Dedifferentiated amniotic fluid mesenchymal stem cell (primary cell): ENCODE data around the gene PUS1.
A peak's percentile ranks its signal among the peaks of the same experiment; 100 is the strongest.
"Not testable (repeated sequence)": the region's sequence is repeated elsewhere in the genome, so short reads cannot be mapped to it uniquely, and the experiment has no call there.

ENCODE experiments used
- DNase-seq: peaks from one replicate; pipeline ENCODE4 v3.0.0-alpha.2; 2016; ENCODE audit errors: extremely low spot score

Gene PUS1

GRCh38 chr12:131928711-131929580 is at the start of gene PUS1:
TSS of gene PUS1 (plus strand) at chr12:131929276. CDS start at chr12:131929723, 447 bp downstream.
- peak; percentile 88 for DNase-seq

- no peak for DNase-seq
These were observed 46.1 kb upstream of the PUS1 start for GRCh38 chr12:131882804-131883520.

DNA sequence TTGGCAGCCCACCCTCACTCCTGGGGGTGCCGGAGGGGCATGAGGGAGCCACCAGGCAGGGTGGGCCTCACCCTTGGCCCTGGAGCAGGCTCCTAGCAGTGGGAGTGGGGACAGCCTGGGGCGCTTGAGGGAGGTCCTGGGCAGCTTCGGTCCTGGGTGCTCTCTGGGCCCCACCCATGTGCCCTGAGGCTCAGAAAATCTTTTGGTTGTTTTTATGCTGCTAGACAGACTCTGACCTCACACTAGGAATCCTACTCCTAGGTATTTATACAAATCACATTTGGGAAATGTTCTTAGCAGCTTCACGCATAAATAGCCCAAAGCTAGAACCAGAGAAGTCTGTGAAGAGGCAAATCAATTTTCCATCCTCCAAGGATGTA is 45.6 kb upstream of the PUS1 start:
- peak; percentile 32 for DNase-seq

DNA sequence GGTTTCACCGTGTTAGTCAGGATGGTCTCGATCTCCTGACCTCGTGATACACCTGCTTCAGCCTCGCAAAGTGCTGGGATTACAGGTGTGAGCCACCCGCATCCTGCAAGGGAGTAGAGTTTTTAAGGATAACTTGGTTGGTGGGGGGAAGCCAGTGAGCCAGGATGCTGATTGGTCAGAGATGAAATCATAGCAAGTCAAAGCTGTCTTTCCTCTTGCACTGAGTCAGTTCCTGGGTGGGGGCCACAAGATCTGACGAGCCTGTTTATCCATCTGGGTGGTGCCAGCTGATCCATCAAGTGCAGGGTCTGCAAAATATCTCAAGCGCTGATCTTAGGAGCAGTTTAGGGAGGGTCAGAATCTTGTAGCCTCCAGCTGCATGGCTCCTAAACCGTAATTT is 44.0 kb upstream of the PUS1 start:
- not testable (repeated sequence) for DNase-seq

- no peak for DNase-seq
These were observed 43.5 kb upstream of the PUS1 start for GRCh38 chr12:131885543-131886057.

DNA sequence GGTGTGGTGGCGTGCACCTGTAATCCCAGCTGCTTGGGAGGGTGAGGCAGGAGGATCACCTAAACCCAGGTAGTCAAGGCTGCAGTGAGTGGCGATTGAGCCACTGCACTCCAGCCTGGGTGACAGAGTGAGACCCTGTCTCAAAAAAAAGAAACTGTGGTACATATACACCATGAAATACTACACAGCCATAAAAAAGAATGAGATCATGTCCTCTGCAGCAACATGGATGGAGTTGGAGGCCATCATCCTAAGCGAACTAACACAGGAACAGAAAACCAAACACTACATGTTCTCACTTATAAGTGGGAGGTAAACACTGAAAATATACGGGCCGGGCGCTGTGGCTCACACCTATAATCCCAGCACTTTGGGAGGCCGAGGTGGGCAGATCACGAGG is 37.4 kb upstream of the PUS1 start:
- not testable (repeated sequence) for DNase-seq

- no peak for DNase-seq
These were observed 36.1 kb upstream of the PUS1 start for GRCh38 chr12:131892711-131893604.

GRCh38 chr12:131893605-131894312 is 35.3 kb upstream of the PUS1 start:
- DNase-seq: peak; percentile 22

DNA sequence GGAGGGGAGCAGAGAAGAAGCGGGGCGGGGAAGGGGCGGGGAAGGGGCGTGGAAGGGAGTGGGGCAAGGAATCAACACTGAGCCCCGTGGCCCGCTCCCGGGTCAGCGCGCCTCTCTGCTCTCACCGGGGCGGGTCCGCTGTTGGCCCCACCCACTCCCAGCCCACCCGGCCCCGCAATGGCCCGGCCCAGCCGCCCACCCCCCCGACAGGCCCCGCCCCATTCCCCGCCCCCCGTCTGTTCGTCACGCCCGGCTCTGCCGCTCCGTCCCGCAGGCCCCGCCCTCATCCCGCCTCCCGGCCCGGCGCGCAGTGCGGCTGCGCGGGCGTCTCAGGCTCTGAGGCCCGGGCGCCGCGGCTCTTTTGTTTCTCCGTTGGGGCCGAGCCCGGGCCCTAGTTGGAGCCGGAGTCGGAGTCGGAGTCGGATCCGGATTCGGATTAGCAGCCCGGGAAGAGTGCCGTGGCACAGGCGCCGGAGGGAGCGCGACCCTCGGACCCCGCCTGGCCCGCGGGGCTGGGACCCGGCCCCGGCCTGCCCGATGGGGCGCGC is 34.7 kb upstream of the PUS1 start, which contains the start of gene ULK1:
Gene ULK1, plus strand, starts transcription at position 310 of the 548 bp plus-strand sequence. CDS start 380 bp downstream, outside the sequence.
- peak; percentile 77 for DNase-seq

DNA sequence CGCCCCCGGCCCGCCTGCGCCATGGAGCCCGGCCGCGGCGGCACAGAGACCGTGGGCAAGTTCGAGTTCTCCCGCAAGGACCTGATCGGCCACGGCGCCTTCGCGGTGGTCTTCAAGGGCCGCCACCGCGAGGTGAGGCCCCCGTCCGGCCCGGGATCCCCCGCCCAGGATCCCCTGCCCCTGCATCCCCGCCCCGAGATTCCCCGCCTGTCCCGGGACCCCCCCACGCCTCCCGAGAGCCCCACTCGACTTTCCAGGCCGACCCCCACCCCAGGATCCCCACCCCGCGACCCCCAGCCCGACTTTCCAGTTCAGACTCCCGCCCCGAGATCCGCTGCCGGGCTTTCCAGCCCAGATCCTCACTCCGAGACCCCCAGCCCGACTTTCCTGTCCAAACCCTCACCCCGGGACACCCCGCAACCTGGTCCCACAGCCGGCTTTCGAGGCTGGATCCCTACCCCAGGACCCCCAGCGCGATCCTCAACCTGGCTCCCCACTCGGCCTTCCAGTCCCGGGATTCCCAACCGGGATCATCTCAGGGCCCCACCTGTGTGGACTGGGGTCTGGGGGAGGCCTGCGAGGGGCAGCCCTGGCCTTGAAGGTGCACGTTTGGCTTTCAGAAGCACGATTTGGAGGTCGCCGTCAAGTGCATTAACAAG is 34.0 kb upstream of the PUS1 start:
- no peak for DNase-seq

GRCh38 chr12:131895640-131896079 is 33.4 kb upstream of the PUS1 start:
- no peak for DNase-seq

- peak; percentile 74 for DNase-seq
These were observed 32.8 kb upstream of the PUS1 start for GRCh38 chr12:131896080-131896810.

DNA sequence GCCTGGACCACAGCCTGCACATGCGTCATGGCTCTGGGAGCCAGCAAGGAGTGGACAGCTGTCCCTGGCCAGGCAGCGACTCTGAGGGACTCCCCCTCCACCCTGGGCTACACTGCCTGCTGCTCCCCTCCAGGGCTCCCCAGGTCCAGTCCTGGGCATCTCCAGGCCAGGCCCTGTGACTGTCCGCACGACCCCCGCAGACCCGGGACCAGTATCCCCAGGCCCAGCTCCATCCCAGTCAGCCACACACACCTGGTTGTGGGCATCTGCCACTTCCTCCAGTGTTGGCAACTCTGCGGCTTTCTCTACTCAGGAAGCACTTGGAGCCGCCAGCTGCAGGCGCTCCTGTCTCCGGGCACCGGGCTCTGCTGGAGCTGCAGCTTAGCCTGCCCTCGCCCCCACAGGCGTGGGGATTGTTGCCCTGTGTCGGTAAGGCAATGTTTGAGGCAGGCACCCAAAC is 32.2 kb upstream of the PUS1 start:
- DNase-seq: no peak

DNA sequence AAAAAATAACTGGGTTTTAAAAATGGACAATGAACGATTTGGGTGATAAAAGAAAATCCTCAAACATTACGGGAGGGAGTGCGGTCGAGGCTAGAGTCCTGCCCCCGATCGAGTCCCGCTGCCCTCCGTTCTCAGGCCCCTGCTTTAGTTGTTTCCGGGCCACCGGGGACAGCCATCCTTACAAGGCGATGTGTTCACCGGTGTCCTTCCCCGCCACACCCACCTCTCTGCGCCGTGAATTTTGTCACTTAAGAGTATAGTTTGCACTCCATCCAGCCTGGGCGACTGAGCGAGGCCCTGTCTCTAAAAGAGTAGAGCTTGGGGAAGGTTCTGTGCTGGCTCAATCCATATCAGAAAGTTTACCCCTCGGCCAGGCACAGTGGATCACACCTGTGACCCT is 31.8 kb upstream of the PUS1 start:
- no peak for DNase-seq

DNA sequence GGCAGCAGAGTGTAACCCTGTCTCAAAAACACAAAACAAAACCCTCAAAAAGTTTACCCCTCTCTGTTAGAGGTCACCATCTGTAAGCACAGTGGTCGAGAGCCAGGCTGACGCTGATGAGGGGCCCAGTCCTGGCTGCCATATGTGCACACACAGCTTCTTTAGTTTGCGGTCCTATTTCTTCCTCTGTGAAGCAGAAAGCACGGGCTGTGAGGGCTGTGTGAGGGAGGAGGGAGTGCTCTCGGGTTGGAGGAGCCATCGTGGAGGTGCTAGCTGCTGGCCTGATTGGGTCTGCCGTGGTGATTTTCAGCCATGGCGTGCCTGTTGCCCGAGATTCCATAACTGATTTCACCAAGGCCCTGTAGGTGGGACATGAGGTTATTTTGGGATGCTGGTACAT is 31.2 kb upstream of the PUS1 start:
- no peak for DNase-seq

DNA sequence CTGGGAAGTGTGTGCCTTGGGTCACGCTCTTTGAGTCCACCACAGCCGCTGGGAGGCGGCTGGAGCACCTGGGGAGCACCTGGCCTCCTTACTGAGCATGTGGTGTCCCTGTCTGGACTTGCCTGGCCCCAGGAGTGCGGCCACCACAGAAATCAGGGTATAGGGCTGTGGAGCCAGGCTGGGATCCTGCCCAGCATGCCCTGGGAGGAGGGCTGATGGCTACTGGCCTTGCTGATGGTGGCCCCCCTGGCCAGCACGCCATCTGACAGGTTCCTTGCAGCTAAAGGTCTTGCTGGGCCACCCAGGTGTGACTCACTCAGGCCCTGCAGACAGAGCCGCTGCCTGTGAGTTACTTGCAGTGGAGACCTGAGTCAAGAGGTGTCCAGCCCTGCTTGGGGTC is 28.7 kb upstream of the PUS1 start:
- DNase-seq: no peak

DNA sequence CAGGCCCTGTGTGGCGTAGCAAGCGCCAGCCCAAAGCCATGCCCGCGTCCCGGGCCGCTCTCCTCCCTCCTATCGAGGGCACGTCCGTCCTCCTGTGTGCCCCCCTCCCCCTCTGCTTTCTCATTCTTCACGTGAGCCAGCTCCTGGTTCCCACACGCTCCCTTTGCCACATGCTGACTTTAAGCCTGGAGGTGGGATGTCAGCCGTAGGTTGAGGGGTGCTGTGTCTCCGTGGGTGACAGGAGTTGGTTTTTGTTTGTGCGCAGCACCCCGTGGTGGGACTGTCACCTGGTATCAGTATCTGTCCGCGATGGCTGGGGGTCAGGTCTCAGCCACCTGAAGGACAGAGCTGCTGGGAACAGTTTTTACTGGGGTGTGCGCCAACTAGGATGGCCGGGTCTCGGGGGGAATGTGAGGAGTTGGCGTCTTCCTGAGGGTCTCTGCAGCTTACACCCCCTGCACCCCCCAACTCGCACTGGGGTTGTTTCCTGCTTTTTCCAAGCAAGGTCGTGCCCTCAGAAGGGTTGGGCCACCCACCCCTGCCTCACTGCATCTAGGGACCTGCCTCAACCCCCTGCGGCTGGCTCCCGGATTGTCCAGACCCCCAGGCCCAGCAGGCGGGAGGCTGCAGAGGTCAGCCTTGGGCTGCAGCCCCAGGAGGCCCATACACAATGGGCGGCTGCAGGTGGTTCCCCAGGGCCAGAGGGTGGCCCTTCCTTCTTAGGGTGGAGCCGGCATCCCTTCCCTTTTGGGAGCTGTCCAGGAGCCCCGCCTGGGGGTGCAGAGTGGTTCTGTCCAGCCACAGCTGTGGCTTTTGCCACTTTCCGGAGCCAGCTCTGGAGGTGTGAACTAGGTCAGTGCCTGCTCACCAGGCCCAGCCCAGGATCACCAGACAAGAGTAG is 27.4 kb upstream of the PUS1 start:
- DNase-seq: no peak
